Endodermal cell (in vitro differentiated cells): ENCODE results near the gene UBE2E3. TPM values are rescaled to one million over a fixed set of nuclear protein-coding genes. Genes with fewer than 3 reads are reported as not detected.

Experiments used
- DNase-seq: peaks from one replicate; pipeline ENCODE4 v3.0.0-alpha.2; 2017
- H3K27ac ChIP-seq: 2 replicates; pipeline ENCODE4 v1.5.1; 2013; ENCODE audit warnings: mild to moderate bottlenecking, low read depth, low read length, moderate library complexity
- H3K27me3 ChIP-seq: 2 replicates; pipeline ENCODE4 v1.6.1; 2013; ENCODE audit warnings: mild to moderate bottlenecking, low read length, moderate library complexity; ENCODE audit not compliant: insufficient read depth, control insufficient read depth, poor library complexity, severe bottlenecking
- H3K36me3 ChIP-seq: 2 replicates; pipeline ENCODE4 v1.7.0; 2013; ENCODE audit warnings: mild to moderate bottlenecking, low read length, moderate library complexity; ENCODE audit not compliant: control insufficient read depth, insufficient read depth
- H3K4me1 ChIP-seq: one replicate; pipeline ENCODE4 v1.7.0; 2013; ENCODE audit warnings: low read length; ENCODE audit not compliant: control insufficient read depth, insufficient read depth
- H3K4me3 ChIP-seq: 2 replicates; pipeline ENCODE4 v1.5.1; 2013; ENCODE audit warnings: mild to moderate bottlenecking, low read length, moderate library complexity
- H3K9ac ChIP-seq: 2 replicates; pipeline ENCODE4 v1.6.1; 2013; ENCODE audit warnings: mild to moderate bottlenecking, low read length, moderate library complexity; ENCODE audit not compliant: poor library complexity, severe bottlenecking; ENCODE audit errors: extremely low read depth
- H3K9me3 ChIP-seq: 2 replicates; pipeline ENCODE4 v1.6.1; 2013; ENCODE audit warnings: mild to moderate bottlenecking, low read length, moderate library complexity; ENCODE audit not compliant: control insufficient read depth
- H3K27ac Mint-ChIP-seq: 2 replicates; pipeline ENCODE4 v1.8.0; 2020; ENCODE audit warnings: mixed read lengths
- H3K27me3 Mint-ChIP-seq: 2 replicates; pipeline ENCODE4 v1.8.0; 2021; ENCODE audit warnings: mild to moderate bottlenecking, mixed read lengths; ENCODE audit not compliant: insufficient read depth
- H3K36me3 Mint-ChIP-seq: 2 replicates; pipeline ENCODE4 v1.8.0; 2020; ENCODE audit warnings: low read depth, mixed read lengths
- H3K4me1 Mint-ChIP-seq: 2 replicates; pipeline ENCODE4 v1.8.0; 2020; ENCODE audit warnings: mixed read lengths
- H3K4me3 Mint-ChIP-seq: 2 replicates; pipeline ENCODE4 v1.8.0; 2020; ENCODE audit warnings: mild to moderate bottlenecking, moderate library complexity, mixed read lengths
- H3K9me3 Mint-ChIP-seq: 2 replicates; pipeline ENCODE4 v1.8.0; 2020; ENCODE audit warnings: mild to moderate bottlenecking, mixed read lengths
- CTCF ChIP-seq: fragments of 200-600 bp; sonication (generic); conservative IDR thresholded peaks from 2 replicates; pipeline ENCODE4 v1.5.0; 2021; ENCODE audit warnings: antibody characterized with exemption, mild to moderate bottlenecking
- WGBS, 2 experiments: methylation state at CpG; one replicate each; pipeline versions ENCODE4 v1.1.5 to v1.1.7; 2013; ENCODE audit warnings: missing lambda C conversion rate in 2 of 2, mixed read lengths in 1 of 2; ENCODE audit not compliant: insufficient coverage in 1 of 2, insufficient read length in 1 of 2; 5-methylcytosine and 5-hydroxymethylcytosine counted together
- total RNA-seq, 2 donors: library from RNA; stranded (reverse); fragmentation: NEBNext Ultra II Directional in 1 of 2; extraction: Animal tissue kit (Norgen Biotek cat#: 25700) in 1 of 2; gene quantifications; 2 replicates in 1 of 2; 3 replicates in 1 of 2; pipeline ENCODE4 v1.2.1, GENCODE V29; 2021

UBE2E3 gene
- total RNA-seq, 2 donors from 2014 or later = 84.2 to 85.0 TPM

- Mint-ChIP-seq H3K9me3 (no peaks in the 10 kb centered on the region), H3K36me3 (peaks cover 9% of the 10 kb centered on the region), H3K4me1 (peaks cover 58% of the 10 kb centered on the region), H3K4me3 (peak overlapping the region; percentile 46), H3K27me3 (no peaks in the 10 kb centered on the region), H3K27ac (peak overlapping the region; percentile 80)
- Histone ChIP-seq H3K4me1 (peaks cover 10% of the 10 kb centered on the region), H3K9me3 (no peaks in the 10 kb centered on the region), H3K27ac (peak overlapping the region; percentile 93), H3K9ac (peak overlapping the region; percentile 78), H3K4me3 (peak overlapping the region; percentile 96), H3K27me3 (no peaks in the 10 kb centered on the region), H3K36me3 (peaks cover 6% of the 10 kb centered on the region)
- DNase-seq = peak; percentile 67
- peak; percentile 61 for TF ChIP-seq CTCF
Measured at GRCh38 chr2:180983468-180984242, 3.2 kb downstream of the UBE2E3 start.

- Histone ChIP-seq H3K4me3 (no peak overlapping the region), H3K4me1 (peaks cover 10% of the 10 kb centered on the region), H3K27ac (no peak overlapping the region), H3K9ac (no peak overlapping the region), H3K36me3 (peaks cover 6% of the 10 kb centered on the region), H3K27me3 (no peaks in the 10 kb centered on the region), H3K9me3 (no peaks in the 10 kb centered on the region)
- H3K36me3 Mint-ChIP-seq = peaks cover 16% of the 10 kb centered on the region
- H3K4me3 Mint-ChIP-seq = no peak overlapping the region
- DNase-seq = no peak
- H3K9me3 Mint-ChIP-seq = no peaks in the 10 kb centered on the region
- H3K27me3 Mint-ChIP-seq = no peaks in the 10 kb centered on the region
- WGBS, 2 experiments = 92 to 99% methylated on average over 1 to 2 of the region's 2 CpGs
- H3K4me1 Mint-ChIP-seq = peaks cover 50% of the 10 kb centered on the region
- no peak for TF ChIP-seq CTCF
- no peak overlapping the region for H3K27ac Mint-ChIP-seq
Measured at GRCh38 chr2:180985771-180986395, 5.5 kb downstream of the UBE2E3 start.

- H3K4me1 ChIP-seq = peaks cover 10% of the 10 kb centered on the region
- no peak overlapping the region for H3K27ac ChIP-seq
- H3K4me1 Mint-ChIP-seq = peaks cover 45% of the 10 kb centered on the region
- H3K36me3 ChIP-seq = peaks cover 6% of the 10 kb centered on the region
- no peak for DNase-seq
- TF ChIP-seq CTCF = no peak
- 92% methylated on average over 2 of the region's 2 CpGs; no CpG with 5 or more reads in 1 of the 2 experiments for WGBS, 2 experiments
- no peak overlapping the region for H3K4me3 Mint-ChIP-seq
- H3K27me3 Mint-ChIP-seq = no peaks in the 10 kb centered on the region
- peaks cover 25% of the 10 kb centered on the region for H3K36me3 Mint-ChIP-seq
- no peaks in the 10 kb centered on the region for H3K27me3 ChIP-seq
- no peak overlapping the region for H3K9ac ChIP-seq
- no peaks in the 10 kb centered on the region for H3K9me3 ChIP-seq
- H3K27ac Mint-ChIP-seq = no peak overlapping the region
- no peak overlapping the region for H3K4me3 ChIP-seq
- H3K9me3 Mint-ChIP-seq = no peaks in the 10 kb centered on the region
Measured at GRCh38 chr2:180987146-180987545, 6.7 kb downstream of the UBE2E3 start.
